GM18909 (cell line): ENCODE measurements around the gene DYSF.

Experiments used
- ATAC-seq: cut with Tn5 transposase; IDR thresholded peaks from one replicate; pipeline ENCODE4 v1.9.1; 2021; ENCODE audit warnings: mild to moderate bottlenecking; ENCODE audit not compliant: unreplicated experiment, poor library complexity

DYSF gene

GRCh38 chr2:71496156-71496770 lies 42.9 kb downstream of the DYSF start:
- no peak for ATAC-seq

- no peak for ATAC-seq
Observed at GRCh38 chr2:71498261-71498701, 44.9 kb downstream of the DYSF start.

GRCh38 chr2:71499691-71500090 lies 46.3 kb downstream of the DYSF start:
- ATAC-seq = no peak

- no peak for ATAC-seq
Observed at GRCh38 chr2:71500426-71501079, 47.2 kb downstream of the DYSF start.

- no peak for ATAC-seq
Observed at GRCh38 chr2:71502941-71503738, 49.8 kb downstream of the DYSF start.

- ATAC-seq = no peak
Observed at GRCh38 chr2:71503837-71504236, 50.5 kb downstream of the DYSF start.

- no peak for ATAC-seq
Observed at GRCh38 chr2:71504611-71505010, 51.2 kb downstream of the DYSF start.

GRCh38 chr2:71505086-71505769 lies 51.9 kb downstream of the DYSF start:
- no peak for ATAC-seq

- ATAC-seq = no peak
Observed at GRCh38 chr2:71505770-71506140, 52.4 kb downstream of the DYSF start.

- no peak for ATAC-seq
Observed at GRCh38 chr2:71506222-71507153, 53.1 kb downstream of the DYSF start.

- no peak for ATAC-seq
Observed at GRCh38 chr2:71507476-71507875, 54.1 kb downstream of the DYSF start.

GRCh38 chr2:71510196-71510807 lies 56.9 kb downstream of the DYSF start:
- peak; percentile 66 for ATAC-seq

GRCh38 chr2:71510938-71511337 lies 57.6 kb downstream of the DYSF start:
- ATAC-seq = no peak

- no peak for ATAC-seq
Observed at GRCh38 chr2:71511776-71512175, 58.4 kb downstream of the DYSF start.

- ATAC-seq = no peak
Observed at GRCh38 chr2:71512386-71512785, 59.0 kb downstream of the DYSF start.

GRCh38 chr2:71513096-71513495 lies 59.7 kb downstream of the DYSF start:
- no peak for ATAC-seq

- ATAC-seq = no peak
Observed at GRCh38 chr2:71513721-71514120, 60.4 kb downstream of the DYSF start.

- no peak for ATAC-seq
Observed at GRCh38 chr2:71516253-71516888, 63.0 kb downstream of the DYSF start.

- ATAC-seq = no peak
Observed at GRCh38 chr2:71517851-71518250, 64.5 kb downstream of the DYSF start.
